ENCODE measurements around the gene HEBP2. TPM values are rescaled to one million over a fixed set of nuclear protein-coding genes. Genes with fewer than 3 reads are reported as not detected.
A peak's percentile ranks its signal among the peaks of the same experiment; 100 is the strongest.

HEBP2 gene
- total RNA-seq, 4 donors from 2014 or later: 8.5 to 80.7 (median 35.1) TPM

DNA sequence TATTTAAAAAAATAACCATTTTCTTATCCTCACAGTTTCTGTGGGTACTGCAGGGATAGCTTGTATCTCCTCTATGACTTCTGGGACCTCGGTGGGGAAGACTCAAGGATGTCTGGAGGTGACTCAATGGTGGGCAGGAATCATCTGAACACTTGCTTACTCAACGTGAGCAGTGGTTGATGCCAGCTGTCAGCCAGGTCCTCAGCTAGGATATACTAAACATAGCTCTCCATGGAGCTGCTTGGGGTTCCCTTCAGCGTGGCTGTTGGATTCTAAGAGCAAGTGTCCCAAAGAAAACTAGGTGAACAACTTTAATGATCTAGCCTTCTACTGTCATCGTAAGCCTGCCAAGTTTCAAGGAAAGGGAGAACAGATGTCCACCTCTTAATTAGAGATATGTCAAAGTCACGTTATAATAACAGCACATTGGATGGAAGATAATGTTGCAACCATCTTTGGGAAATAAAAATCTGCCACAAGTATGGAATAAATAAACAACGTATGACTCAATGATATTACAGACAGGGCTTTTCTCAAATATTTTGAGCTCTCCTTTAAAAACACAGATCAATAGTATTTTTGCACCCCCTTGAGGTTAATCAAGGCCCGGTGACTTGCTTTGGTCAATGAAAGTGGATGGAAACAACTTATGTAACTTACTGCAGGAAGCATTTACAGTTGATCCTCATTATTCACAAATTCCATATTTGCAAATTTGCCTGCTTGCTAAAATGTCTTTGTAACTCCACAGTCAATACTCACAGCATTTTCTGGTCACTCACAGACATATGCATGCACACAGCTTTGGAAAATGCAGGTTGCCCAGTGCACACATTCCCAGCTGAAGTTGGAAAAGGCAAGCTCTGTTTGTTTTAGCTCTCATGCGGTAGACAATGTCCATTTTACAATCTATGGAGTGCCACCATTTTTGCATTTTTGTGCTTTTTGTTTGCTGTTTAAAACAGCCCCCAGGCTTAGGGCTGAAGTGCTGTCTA is 6.6 kb upstream of the HEBP2 start:
- Histone ChIP-seq H3K4me1 (no peaks in the 10 kb centered on the region), H3K36me3 (no peaks in the 10 kb centered on the region), H3K4me3 (no peak overlapping the region), H3K27ac (no peak overlapping the region), H3K9me3 (no peaks in the 10 kb centered on the region), H3K27me3 (no peaks in the 10 kb centered on the region)
- no peak for TF ChIP-seq POLR2A (IDR thresholded peaks at IDR 0.05)
- TF ChIP-seq, protein P1, sequence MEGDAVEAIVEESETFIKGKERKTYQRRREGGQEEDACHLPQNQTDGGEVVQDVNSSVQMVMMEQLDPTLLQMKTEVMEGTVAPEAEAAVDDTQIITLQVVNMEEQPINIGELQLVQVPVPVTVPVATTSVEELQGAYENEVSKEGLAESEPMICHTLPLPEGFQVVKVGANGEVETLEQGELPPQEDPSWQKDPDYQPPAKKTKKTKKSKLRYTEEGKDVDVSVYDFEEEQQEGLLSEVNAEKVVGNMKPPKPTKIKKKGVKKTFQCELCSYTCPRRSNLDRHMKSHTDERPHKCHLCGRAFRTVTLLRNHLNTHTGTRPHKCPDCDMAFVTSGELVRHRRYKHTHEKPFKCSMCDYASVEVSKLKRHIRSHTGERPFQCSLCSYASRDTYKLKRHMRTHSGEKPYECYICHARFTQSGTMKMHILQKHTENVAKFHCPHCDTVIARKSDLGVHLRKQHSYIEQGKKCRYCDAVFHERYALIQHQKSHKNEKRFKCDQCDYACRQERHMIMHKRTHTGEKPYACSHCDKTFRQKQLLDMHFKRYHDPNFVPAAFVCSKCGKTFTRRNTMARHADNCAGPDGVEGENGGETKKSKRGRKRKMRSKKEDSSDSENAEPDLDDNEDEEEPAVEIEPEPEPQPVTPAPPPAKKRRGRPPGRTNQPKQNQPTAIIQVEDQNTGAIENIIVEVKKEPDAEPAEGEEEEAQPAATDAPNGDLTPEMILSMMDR (IDR thresholded peaks at IDR 0.05): no peak
- no peak for DNase-seq
- intact Hi-C loops (cut with DNase I; ENCODE audit: low total_unique reads): no loop called here

DNA sequence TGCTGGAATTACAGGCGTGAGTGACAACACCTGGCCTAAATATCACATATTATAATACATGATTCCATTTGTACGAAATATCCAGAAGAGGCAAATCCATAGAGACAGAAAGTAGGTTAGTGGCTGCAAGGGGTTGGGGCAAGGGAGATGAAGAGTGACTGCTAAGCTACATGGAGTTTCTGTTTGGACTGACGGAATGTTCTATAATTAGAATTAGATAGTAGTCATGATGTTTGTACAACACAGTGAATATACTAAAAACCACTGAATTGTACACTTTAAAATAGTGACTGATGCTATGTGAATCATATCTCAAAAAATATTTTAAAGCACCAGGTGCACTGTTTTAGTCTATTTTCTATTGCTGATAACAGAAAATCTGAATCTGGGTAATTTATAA is 3.7 kb upstream of the HEBP2 start:
- Histone ChIP-seq H3K4me3 (no peak overlapping the region), H3K27me3 (no peaks in the 10 kb centered on the region), H3K27ac (no peak overlapping the region), H3K9me3 (no peaks in the 10 kb centered on the region), H3K36me3 (no peaks in the 10 kb centered on the region), H3K4me1 (no peaks in the 10 kb centered on the region)
- intact Hi-C loops (cut with DNase I; ENCODE audit: low total_unique reads): no loop called here
- no peak for DNase-seq
- TF ChIP-seq POLR2A (IDR thresholded peaks at IDR 0.05): no peak
- TF ChIP-seq, protein P1 (IDR thresholded peaks at IDR 0.05): no peak

DNA sequence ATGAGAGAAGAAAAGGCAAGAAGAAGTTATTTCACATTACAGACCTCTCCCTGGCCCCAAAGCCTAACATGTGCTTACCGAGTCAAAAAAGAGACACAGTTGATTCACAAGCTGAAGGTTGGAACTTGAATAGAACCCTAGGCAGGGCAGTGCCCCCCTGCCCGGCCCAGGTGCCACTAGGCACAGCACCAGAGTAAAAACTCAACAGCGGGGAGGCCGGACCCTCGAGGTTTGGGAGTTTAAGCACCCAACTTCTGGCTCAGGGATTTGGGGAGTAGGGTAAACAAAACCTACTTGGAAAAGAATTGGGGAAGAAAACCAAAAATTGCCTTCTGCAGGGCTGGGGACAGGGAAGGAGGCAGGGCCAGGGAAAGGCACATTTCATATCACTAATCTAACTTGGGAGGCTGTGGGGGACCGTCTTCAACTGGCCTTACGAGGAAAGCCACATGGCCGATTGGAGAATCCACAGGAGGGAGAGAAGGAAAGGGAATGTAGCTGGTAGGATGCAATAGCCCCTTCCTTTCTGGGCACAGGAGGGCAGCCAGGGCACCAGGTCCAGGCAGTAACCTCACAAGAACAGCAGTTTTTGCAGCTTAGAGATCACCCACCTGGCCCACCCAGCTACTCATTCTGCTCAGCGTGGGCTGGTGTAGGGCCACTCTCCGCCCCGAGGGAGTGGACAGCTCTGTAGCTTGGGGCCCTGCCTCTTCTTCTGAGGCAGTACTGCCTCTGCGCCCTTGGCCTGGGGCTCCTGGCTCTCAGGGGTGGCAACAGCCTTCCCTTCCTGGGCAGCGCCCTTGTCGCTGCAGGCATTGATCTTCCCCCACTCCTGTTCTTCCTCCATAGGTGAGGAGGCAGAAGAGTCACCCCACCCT is 1.8 kb upstream of the HEBP2 start:
- H3K4me1 ChIP-seq: no peaks in the 10 kb centered on the region
- no peak overlapping the region for H3K27ac ChIP-seq
- no peaks in the 10 kb centered on the region for H3K9me3 ChIP-seq
- H3K4me3 ChIP-seq: no peak overlapping the region
- no peaks in the 10 kb centered on the region for H3K36me3 ChIP-seq
- no peak for DNase-seq
- no peaks in the 10 kb centered on the region for H3K27me3 ChIP-seq
- intact Hi-C loops (cut with DNase I; ENCODE audit: low total_unique reads): no loop called here
- TF ChIP-seq, protein P1 (IDR thresholded peaks at IDR 0.05): no peak
- TF ChIP-seq POLR2A (IDR thresholded peaks at IDR 0.05): no peak

DNA sequence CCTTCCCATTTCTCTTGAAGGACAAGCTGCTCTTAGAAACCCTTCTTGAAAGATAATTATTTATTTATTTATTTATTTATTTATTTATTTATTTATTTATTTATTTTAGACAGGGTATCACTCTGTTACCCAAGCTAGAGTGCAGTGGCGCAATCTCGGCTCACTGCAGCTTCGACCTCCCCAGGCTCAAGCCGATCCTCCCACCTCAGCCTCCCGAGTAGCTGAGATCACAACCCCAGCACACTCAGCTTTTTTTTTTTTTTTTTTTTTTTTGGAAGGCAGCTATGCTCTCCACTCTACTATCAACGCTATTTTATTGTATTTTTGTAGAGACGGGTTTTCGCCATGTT is 1.2 kb upstream of the HEBP2 start:
- H3K27me3 ChIP-seq: no peaks in the 10 kb centered on the region
- H3K27ac ChIP-seq: peak overlapping the region; percentile 97 to 98
- DNase-seq: no peak
- H3K4me1 ChIP-seq: no peaks in the 10 kb centered on the region
- TF ChIP-seq, protein P1 (IDR thresholded peaks at IDR 0.05): no peak
- no peak for TF ChIP-seq POLR2A (IDR thresholded peaks at IDR 0.05)
- no peaks in the 10 kb centered on the region for H3K9me3 ChIP-seq
- intact Hi-C loops (cut with DNase I; ENCODE audit: low total_unique reads): no loop called here
- H3K4me3 ChIP-seq: peak overlapping the region in 1 of 2 donors; percentile 84
- no peaks in the 10 kb centered on the region for H3K36me3 ChIP-seq
